Thyroid gland (tissue), 4 donors: ENCODE measurements around the gene PLG.
"Not testable (repeated sequence)": the region's sequence is repeated elsewhere in the genome, so short reads cannot be mapped to it uniquely, and the experiment has no call there.

Source experiments
- CTCF ChIP-seq, 6 experiments: fragments of 200-600 bp in 3 of 6; fragments of 450-650 bp in 3 of 6; sonication (generic) in 3 of 6; IDR thresholded peaks; one replicate each; pipeline ENCODE4 v1.5.1; 2016 to 2019; ENCODE audit warnings: antibody characterized with exemption in 6 of 6, mild to moderate bottlenecking in 2 of 6, inconsistent platforms in 1 of 6, moderate library complexity in 1 of 6
- POLR2A ChIP-seq, 2 donors: fragments of 450-650 bp; IDR thresholded peaks; one replicate each; pipeline ENCODE4 v1.6.1; 2017; ENCODE audit warnings: antibody characterized with exemption in 2 of 2, mild to moderate bottlenecking in 2 of 2, moderate library complexity in 1 of 2

GRCh38 chr6:160779095-160779494, 77.1 kb downstream of the PLG start:
- not testable (repeated sequence) for TF ChIP-seq POLR2A, CTCF (IDR thresholded peaks at IDR 0.05)
